ENCODE measurements around the gene LRP5.

LRP5 gene

DNA sequence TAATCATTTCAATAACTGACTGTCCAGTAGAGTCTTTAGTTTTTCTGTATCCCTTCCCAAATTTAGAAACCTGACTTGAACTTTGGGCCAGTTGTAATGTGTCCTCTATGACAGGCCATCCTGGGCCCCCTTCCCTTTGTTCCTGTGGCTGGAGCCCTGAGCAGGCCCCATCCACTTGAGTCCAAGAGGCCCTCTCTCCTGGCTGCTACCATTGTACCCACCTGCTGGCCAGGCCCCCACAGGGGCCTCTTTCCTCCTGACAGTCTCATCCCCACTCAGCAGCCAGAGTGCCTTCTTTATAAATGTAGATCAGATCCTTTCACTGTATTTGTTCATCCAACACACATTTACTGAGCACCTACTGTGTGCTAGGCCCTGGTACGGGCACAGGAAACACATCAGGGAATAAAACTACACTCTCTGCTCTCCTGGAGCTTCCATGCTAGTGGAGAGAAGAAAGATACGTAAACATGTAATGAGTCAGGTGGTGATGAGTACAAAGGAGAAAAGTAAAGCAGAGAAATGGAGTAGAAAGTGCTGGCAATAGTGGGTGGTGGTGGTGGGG lies 2.7 kb upstream of the LRP5 start:
- no peak for DNase-seq (ENCODE audit: low read depth)

DNA sequence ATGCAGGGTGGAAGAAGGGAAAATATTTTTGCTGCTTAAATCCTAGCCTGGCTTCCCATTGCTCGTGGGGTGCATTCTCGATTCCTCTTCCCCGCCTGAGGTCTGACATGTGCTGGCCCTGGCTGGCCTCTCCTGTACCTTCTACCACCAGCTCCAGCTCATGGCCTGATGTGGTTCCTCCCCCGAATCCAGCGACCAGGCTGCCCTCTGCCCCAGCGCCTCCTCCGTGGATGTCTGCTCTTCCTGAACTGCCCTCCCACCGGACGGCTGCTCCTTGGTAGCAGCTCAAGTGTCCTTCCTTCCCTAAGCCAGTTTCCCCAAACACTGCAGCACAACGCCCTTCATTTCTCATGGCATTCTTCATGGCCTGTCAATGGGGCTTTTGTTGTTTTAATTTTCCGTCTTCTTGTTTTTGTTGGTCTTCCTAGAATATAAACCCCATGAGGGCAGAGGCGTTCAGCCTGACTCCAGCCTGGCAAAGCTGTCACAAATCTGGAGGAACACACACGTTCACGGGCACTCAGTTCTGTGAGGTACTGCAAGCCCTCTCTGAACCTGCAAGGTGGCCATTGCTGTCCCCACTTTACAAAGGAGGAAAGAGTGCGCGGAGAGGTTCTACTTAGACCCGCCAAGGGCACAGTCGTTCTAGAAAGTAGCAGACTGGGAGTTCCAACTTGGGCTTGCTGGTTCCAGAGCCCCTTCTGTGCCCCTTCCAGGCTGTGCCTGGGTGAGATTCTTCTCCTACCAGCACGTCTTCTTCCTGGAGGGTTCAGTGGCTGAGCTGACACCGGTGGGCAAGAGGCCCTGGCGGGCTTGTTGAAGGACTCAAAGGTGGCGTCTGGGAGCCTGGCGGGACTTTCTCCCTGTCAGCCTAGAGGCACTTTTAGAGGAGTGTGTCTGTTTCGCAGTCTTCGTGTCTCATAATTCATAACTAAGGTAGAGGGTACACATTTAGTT lies 953 bp upstream of the LRP5 start:
- no peak for DNase-seq (ENCODE audit: low read depth)

DNA sequence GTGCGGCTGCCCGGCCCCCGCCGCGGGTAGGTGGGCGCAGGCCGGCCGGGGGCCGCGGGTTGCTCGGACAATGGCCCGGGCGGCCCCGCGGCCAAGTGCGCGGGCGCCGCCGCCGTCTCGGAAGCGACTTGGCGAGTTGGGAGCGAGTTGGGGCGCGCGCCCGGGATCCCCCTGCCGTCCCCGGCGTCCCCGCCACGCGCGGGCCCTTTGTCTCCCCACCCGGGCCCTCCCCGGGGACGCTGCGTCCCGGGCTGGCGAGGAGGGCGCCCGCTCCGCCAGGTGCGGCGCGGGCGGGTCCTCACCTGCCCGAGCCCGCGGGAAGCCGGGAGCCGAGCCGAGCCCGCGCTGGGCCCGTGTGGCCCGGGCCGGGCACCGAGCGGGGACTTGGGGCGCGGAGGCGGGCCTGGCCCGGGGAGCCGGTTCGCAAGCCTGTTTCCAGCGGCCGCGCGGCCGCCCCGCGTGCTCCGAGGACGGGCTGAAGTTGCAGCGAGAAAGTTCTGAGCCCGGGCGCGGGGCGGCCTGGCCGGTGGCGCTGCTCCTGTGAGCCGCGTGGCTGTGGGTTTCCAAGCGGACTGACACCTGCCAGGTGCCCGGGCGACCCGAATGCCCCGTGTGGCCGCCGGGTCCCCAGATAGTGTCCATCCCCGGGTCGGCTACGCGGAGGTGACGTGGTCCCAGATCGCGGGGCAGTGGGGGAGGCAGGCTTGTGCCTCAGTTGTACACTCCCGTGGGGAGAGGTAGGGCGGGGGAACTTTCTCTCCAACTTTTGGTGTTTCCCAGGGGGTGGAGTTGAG lies 586 bp downstream of the LRP5 start:
- no peak for DNase-seq (ENCODE audit: low read depth)

DNA sequence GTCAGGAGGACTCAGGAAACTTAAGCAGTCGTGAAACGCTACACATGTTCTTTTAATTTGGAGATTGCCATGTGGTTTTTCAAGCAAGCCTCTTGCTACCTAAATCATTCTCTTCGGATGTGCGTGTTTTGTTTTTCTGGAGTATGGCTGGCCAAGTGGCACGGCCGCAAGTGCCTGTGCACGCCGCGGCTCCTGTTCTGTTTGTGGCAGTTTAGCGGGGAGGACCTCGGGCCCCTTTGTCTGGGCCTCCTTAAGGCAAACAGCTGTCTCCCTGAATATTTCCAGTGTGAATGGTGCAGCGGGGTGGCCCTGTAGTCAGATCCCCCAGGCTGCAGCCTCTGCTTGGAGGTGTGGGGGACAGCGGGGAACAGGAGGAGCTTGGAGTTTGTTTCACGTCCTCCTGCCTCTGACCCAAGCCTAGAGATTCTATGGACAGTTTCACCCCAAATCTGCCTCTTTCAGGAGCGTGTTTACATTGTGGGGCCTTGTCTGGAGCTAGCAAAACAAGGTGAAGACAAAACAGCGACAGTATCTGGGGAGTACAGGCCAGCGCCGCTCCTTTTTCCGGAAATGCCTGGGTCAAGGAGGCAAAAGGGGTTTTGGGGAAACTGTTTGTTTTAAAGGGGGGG lies 1.3 kb downstream of the LRP5 start:
- DNase-seq (ENCODE audit: low read depth): no peak

DNA sequence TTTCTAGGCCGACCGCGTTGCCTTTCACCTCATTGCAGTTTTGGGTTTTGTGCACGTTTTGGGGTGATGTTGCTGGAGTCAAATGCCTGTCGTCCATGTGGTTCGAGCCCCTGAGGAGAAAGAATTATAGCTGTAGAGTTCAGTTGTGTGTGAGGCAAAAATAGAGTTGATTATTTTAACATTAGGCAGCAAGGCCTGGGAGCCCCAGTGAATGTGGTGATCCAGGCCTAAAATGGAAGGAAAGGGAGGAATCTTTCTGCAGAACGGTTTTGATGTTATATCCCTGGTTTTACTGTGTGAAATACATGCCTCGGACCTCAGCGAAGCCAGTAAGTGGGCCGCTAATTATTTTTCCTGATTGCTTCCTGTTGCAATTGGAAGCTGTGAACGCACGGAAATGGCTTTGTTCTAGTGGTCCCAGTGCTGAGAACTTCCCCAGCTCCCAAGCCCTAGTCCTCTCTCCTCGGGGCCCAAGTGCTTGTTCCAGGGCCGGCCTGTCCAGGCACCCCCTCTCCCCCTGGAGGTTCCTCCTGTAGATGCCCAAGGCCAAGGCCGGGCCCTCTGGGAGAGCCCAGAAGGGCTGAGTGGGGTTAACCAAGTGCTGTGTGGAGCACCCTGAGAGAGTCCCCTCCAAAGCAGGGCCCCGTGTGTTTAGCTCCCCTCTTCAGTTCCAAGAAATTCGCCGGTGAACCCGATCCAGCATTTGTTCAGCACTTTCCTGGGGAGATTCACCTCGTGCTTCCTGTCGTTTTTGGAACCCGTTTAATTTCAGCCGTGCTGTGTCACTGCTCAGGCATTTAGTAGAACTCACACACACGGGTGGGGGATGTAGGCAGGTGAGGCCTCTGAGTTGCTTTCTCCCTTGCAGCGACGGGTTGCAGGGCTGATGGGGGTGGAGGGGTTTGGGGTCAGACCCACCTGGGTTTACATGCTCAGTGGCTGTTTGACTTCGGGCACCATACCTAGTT lies 2.1 kb downstream of the LRP5 start:
- no peak for DNase-seq (ENCODE audit: low read depth)

DNA sequence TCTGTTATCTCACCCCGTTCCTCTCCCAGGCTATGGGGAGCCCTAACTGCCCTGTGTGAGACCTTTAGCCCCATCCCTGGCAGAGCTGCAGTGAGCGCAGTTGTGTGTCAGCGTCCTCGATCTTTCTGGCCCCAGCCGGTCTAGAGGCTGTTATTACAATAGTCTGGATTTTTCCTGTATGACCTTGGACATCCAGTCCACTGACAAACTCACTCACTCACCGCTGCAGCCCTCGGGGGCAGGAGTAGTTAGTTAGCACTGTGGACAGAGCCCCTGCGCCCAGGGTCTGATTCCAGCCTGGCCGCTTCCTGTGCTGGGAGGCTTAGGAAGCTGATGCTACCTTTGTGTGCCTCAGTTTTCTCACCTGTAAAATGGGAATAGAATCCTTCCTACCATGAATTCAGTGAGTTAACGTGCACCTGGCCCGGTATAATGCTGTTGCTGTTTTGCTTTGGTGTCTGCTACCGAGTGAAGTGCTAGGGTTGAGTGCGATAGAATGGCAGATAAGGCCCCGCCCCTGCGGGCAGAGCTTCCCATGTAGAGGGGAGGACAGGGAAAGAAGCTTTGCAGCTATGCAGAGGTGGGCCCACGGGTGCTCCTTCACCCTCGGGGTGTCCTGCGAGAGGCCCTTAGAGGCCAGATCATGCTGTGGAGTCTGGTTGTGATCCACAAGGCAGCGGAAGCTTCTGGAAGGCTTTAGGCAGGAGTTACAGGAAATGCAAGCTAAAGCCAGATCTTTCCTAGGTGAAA lies 3.0 kb downstream of the LRP5 start:
- no peak for DNase-seq (ENCODE audit: low read depth)

DNA sequence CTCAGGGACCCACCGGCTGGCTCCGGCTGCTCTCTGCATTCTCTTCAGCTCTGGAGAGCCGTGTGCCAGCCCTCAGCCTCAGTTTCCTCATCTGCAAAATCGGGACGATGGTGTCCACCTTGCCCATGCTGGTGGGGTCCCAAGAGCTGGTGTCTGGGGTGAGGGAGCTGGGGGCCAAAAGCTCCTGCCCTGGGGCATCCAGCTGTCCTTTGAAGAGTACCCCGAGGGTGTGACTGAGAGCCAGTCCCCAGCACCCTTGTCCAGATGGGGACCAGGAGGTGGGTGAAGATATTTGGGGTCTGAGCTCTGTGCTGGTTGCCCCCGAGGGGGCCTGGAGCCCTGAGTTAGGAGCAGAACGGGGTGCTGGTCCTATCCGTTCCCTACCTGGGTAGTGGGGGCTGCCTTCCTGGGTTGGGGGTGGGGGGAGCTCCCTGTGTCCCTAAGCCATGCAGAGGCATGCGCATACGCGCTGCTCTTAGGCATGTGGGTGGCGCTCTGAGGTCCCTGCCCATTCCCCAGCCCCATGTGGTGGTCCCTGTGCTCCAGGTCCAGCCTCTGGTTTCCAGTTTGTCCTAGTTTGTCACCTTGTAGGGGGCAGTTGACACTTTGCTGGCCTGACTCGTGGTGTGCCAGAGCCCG lies 4.9 kb downstream of the LRP5 start:
- no peak for DNase-seq (ENCODE audit: low read depth)

DNA sequence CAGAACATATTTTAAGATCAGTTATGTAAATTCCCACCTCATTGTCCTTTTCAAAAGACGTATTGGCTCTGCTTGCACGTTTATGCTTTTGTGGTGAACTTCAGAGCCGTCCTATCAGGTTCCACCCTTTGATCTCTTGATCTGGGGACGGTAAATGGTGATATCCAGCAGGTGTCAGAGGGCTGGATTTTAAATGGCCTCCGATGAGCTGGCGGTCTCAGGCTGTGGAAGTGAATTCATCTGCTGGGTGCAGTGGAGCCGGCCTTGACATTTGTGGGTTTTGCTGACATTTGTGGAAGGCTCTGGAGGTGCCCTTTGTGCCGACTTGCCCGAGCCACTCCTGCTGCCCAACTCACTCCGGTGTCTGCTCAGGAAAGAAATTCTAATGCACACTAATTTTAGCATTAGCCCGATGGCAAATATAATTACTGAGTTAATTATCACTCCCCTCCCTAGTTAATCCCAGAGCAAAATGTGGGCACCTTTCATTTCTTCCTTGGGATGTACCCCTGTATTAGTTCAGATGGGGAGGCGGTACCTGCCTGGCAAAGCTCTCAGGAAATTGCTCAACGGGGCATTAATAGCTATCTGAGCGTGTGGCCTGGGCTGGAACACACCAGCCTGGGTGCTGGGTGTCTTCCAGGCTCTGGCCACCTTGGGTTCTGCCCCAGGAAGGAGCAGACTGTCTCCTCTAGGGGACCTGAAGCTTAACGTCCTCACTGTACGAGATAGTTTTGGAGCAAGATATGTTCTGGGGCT lies 9.1 kb downstream of the LRP5 start:
- no peak for DNase-seq (ENCODE audit: low read depth)

DNA sequence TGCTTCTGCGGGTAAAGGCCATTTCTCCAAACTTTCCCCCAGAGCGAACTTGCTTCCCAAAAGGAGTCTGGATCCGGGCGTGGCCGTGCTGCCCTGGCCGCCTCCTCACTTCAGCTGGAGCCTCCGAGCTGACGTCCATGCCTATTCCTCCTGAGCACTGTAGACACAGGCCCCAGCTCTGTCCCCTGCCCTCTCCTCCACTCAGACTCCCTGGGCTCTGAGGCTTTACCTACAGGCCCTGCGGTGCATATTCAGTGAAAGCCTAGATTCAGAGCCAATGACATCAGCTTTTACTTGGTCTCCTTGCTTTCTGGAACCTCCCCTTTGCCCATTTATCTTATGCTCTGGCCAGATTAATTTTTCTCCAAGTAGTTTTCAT lies 9.7 kb downstream of the LRP5 start:
- DNase-seq (ENCODE audit: low read depth): no peak

DNA sequence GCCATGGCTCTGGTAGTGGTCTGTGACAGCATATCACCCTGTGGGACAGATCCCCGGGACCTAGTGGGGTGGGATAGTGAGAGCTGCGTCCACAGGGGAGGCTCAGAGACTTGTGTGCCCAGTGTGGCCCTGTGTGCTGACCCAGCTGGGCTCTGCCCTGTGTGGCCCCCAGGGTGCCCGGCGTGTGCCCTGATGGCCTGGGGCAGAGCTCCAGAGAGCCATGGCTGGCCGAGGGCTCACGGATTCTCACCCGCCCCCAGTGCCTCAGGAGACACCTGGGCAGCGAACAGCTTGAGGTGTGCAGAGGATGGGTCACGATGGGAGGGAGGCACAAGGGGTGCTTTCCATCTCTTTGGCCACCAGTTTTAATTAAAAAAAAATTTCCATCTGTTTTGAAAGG lies 11.8 kb downstream of the LRP5 start:
- DNase-seq (ENCODE audit: low read depth): no peak

DNA sequence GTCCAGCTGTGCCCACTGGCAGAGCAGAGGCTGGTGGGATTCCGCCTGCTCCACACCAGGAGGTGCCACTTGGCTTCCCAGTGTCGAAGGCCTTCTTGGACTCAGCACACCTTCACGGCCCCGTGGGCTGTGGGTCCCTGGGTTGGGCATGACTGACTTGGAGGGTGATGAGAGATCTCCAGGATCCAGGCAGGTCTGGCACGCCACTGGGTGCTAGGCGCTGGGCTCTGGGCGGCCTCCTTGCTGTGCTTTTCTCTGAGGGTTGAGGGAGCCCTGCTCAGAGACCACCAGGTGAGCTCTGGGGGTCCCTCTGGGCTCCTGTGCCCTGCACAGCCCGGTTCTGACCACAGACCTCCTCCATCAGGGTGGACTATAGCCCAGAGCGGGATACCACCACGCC lies 12.3 kb downstream of the LRP5 start:
- no peak for DNase-seq (ENCODE audit: low read depth)

DNA sequence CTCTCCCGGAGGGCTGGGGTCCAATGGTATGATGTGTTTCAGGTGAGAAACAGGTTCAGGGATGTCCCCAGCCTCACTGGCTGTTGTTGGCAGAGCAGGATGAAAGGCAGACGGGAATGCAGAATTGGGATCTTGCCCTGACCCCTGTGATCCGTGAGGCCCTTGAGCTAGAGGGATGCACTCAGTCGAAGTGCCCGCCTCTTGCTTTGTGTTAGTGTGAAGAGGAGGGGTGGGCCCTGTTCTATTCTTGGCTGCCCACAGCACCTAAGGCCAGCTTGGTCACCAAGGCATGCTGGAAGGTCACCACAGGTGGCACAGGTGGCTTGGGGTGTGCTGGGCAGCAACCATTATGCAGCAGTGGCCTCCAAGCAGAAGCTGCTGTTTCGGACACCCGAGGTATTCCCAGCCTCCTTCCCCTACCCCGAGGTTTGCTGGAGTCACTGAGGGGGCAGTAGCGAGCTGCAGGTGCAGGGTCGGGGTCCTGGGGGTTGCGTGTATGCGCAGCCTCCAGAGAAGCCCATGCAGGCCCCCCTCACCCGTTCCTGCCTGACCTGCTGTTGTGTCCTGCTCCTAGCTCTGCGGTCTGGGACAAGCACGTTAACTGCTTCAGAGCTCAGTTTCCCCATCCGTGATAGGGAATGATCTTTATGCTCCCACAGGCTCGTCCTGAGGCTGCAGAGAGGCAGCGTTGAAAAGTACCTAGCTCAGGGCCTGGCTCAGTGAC lies 13.0 kb downstream of the LRP5 start:
- DNase-seq (ENCODE audit: low read depth): no peak

DNA sequence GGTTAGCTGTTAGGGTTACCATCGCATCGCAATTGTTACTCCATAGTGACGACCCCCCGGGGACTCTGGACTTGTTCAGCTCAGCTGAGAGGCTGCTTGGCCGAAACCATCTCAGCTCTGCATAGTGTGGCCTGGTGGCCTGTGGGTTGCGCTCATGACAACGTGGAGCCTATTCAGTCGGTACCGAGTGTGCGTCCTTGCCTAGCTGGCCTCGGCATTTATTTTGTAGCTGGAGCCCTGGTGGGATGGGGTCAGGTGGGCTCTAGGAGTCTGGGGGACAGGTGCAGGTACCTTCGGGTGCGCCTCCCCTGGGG lies 13.5 kb downstream of the LRP5 start:
- DNase-seq (ENCODE audit: low read depth): no peak

DNA sequence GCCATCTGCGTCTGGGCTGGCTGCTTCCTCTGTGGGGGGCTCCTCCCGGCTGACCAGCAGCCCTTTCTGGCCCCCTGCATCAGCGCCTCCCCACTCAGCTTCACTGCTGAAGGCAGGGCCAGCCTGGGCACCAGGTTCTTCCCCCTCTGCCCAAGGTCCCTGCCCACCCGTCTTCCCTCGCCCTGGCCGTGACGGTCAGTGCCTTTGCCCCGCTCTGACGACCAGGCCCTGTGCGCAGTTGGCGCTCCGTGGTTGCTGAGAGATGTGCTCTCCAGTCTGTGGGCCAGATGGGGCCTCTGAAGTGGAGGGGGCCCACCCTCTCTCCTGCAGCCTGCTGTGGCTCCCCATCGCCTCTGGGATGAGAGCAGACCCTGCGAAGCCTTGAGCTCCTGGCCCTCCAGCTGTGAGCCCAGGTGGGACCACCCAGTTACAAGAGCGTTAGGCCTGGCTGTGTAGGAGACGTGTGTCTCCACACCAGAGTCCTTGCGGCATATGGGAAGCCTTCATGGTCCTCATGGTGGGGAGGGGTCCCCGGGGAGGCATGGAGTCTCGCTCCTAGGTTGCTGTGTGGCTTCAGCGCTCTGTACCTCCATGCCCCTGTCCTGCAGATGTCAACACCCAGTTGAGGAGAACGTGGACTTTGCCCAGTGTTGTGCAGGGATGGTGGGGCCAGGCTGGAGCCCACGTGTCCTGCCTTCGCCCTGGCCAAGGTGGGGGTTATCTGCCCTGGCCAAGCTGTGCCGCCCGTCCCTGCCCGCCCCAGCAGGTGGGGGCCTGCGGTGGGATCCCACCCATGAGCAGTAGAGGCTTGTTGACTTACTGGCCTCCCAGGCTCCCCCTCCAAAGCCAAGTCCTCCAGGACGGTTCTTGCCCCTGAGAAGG lies 14.2 kb downstream of the LRP5 start:
- no peak for DNase-seq (ENCODE audit: low read depth)

DNA sequence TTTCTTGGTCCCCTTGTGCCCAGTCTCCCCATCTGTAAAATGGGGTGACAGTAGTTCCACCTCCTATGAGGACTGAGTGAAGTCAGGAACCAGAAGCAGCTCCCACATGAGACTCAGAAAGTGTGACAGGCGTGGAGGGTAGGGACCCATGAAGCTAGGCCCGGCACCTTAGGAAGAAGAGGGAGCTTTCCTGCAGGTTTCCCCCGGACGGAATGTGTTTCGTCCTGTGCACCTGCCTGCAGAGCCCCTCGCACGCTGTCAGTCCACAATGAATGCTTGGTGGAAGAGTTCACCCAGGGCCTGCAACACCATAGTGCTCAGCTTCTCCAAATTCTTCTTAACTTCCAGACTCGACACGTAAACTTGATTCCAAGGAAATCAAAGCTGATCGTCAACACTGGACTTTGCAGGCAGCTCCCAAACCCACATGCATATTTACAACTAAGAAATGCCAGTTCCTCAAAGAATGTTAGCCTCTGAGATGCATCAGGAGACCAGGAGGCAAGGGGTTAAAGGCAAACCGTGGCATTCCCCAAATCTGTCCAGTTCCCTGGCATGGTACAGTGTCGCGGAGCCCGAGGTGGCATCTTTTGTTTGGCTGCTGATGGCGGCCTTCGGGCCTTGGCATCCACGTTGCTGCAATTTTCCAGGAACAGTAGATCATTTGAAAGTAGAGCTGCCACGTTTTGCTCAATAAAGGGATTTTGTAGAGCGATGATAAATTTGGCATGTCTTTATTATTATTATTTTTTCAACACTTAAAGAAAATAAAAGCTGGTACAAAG lies 15.4 kb downstream of the LRP5 start:
- no peak for DNase-seq (ENCODE audit: low read depth)

DNA sequence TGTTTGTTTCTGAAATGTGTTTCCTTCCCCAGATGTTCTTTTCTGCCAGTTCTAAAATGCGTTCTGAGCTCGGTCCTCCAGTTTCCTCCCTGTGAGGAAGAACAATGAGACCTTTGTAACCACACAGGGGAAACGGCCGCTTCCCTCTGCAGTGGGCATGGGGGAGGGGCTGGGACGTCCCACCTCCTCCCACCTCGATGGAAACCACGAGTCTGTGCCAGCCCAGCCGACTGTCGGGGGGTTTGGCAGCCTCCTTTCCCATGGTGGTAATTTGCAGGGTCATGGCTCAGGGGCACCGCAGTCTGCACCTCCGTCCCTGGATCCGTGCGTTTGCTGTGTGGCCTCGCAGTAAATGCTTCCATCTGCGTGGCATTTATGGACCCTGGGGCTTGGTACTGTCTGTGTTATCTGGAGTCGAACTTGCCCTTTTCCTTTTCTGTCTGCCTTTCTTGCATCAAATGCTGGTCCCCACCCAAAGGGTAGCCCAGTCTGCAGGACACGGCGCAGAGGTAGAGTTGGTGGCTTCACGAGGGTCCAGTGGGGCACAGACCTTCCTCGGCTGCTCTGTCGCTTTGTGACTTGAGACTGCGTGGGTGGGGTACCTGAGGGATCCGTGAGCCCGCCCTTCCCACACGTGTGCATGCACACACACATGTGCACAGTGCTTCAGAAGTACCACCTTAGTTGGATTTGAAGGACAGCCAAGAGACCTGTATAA lies 16.1 kb downstream of the LRP5 start:
- DNase-seq (ENCODE audit: low read depth): no peak

All from GM04504 (cell line).